HepG2 (cell line): ENCODE measurements around the gene RUSC1. TPM values are rescaled to one million over a fixed set of nuclear protein-coding genes. Genes with fewer than 3 reads are reported as not detected.

Experiments
- CEBPG ChIP-seq: IDR thresholded peaks from 2 replicates; pipeline ENCODE4 v1.6.1; 2016
- CHCHD3 ChIP-seq: sonication (generic); formaldehyde crosslinking; IDR thresholded peaks from 2 replicates; pipeline ENCODE4 v1.8.0; 2022; ENCODE audit warnings: mild to moderate bottlenecking, missing genetic modification reagents, moderate library complexity
- HDAC1 ChIP-seq: sonication (generic); formaldehyde crosslinking; IDR thresholded peaks from 2 replicates; pipeline ENCODE4 v1.5.1; 2020; ENCODE audit warnings: mild to moderate bottlenecking, missing genetic modification reagents
- PPARG ChIP-seq: conservative IDR thresholded peaks from 2 replicates; pipeline ENCODE4 v1.6.1; 2016; ENCODE audit warnings: missing biosample characterization, missing genetic modification reagents
- SMAD3 ChIP-seq: sonication (generic); formaldehyde crosslinking; IDR thresholded peaks from 2 replicates; pipeline ENCODE4 v1.4.0; 2020; ENCODE audit warnings: missing genetic modification reagents
- SP2 ChIP-seq: sonication (generic); formaldehyde crosslinking; IDR thresholded peaks from 2 replicates; pipeline ENCODE4 v1.5.1; 2020; ENCODE audit warnings: mild to moderate bottlenecking, missing genetic modification reagents
- SP5 ChIP-seq: IDR thresholded peaks from 2 replicates; pipeline ENCODE4 v1.6.1; 2016; ENCODE audit warnings: low read depth, borderline replicate concordance
- TARDBP ChIP-seq: sonication (generic); formaldehyde crosslinking; IDR thresholded peaks from 2 replicates; pipeline ENCODE4 v1.8.0; 2022; ENCODE audit warnings: mild to moderate bottlenecking, missing genetic modification reagents
- TCF12 ChIP-seq, 2 experiments: fragments of 450-650 bp in 1 of 2; sonication (generic) in 1 of 2; formaldehyde crosslinking in 1 of 2; IDR thresholded peaks; 2 replicates each; pipeline versions ENCODE4 v1.6.1 to v1.8.0; 2017 to 2022; ENCODE audit warnings: antibody characterized with exemption in 1 of 2, mild to moderate bottlenecking in 1 of 2, missing genetic modification reagents in 1 of 2, moderate library complexity in 1 of 2
- ZBTB7B ChIP-seq: sonication (generic); formaldehyde crosslinking; IDR thresholded peaks from 2 replicates; pipeline ENCODE4 v1.4.0; 2020; ENCODE audit warnings: missing genetic modification reagents
- ZKSCAN1 ChIP-seq: fragments of 150-350 bp; IDR thresholded peaks from 2 replicates; pipeline ENCODE4 v1.6.1; 2014; ENCODE audit warnings: low read length
- ZNF138 ChIP-seq: sonication (generic); formaldehyde crosslinking; IDR thresholded peaks from 2 replicates; pipeline ENCODE4 v1.5.0; 2020; ENCODE audit warnings: mild to moderate bottlenecking, low read depth, missing genetic modification reagents
- ZNF44 ChIP-seq: sonication (generic); formaldehyde crosslinking; IDR thresholded peaks from 2 replicates; pipeline ENCODE4 v1.5.1; 2020; ENCODE audit warnings: mild to moderate bottlenecking, missing genetic modification reagents
- ZNF629 ChIP-seq: sonication (generic); formaldehyde crosslinking; conservative IDR thresholded peaks from 2 replicates; pipeline ENCODE4 v1.5.0; 2020; ENCODE audit warnings: missing genetic modification reagents
- ZNF652 ChIP-seq: IDR thresholded peaks from 2 replicates; pipeline ENCODE4 v1.6.1; 2016; ENCODE audit warnings: low read depth, borderline replicate concordance
- ZNF841 ChIP-seq: sonication (generic); formaldehyde crosslinking; IDR thresholded peaks from 2 replicates; pipeline ENCODE4 v1.8.1; 2023; ENCODE audit warnings: missing genetic modification reagents, borderline replicate concordance
- polyA plus RNA-seq, 8 experiments: library from polyadenylated mRNA; depleted of rRNA in 3 of 8; stranded (reverse) in 7 of 8; unstranded in 1 of 8; fragments of >200 nt; fragmentation: Illumina TruSeq in 4 of 8; extraction: Trizol in 4 of 8; gene quantifications; 2 replicates each; pipeline versions ENCODE4 v1.2.1 to v1.2.3, GENCODE V29; 2011 to 2016; ENCODE audit warnings: low read depth in 4 of 8, missing spikeins in 1 of 8, mixed read lengths in 1 of 8; ENCODE audit not compliant: insufficient read depth in 1 of 8
- total RNA-seq, 5 experiments: library from RNA; depleted of rRNA; stranded (reverse); fragments of >200 nt; fragmentation: Illumina TruSeq; extraction: Trizol; gene quantifications; 2 replicates each; pipeline ENCODE4 v1.2.3, GENCODE V29; 2016; ENCODE audit warnings: low read depth in 1 of 5
- TF ChIP-seq, protein P1 (sequence below): sonication (generic); formaldehyde crosslinking; IDR thresholded peaks from 2 replicates; pipeline ENCODE4 v1.4.0; 2020; ENCODE audit warnings: missing genetic modification reagents
- TF ChIP-seq, protein P2 (sequence below): sonication (generic); formaldehyde crosslinking; IDR thresholded peaks from 2 replicates; pipeline ENCODE4 v1.4.0; 2020; ENCODE audit warnings: missing genetic modification reagents
- TF ChIP-seq, protein P3 (sequence below): sonication (generic); formaldehyde crosslinking; IDR thresholded peaks from 2 replicates; pipeline ENCODE4 v1.5.0; 2020; ENCODE audit warnings: missing genetic modification reagents
- TF ChIP-seq, protein P4 (sequence below): sonication (generic); formaldehyde crosslinking; IDR thresholded peaks from 2 replicates; pipeline ENCODE4 v1.9.0; 2021; ENCODE audit warnings: missing genetic modification reagents, borderline replicate concordance

Gene RUSC1
- total and polyA plus RNA-seq, 2 of the 13 experiments (the other 11 are each of a cell fraction or from before 2014, with no cell fraction given), result 18.7 to 20.4 TPM

DNA sequence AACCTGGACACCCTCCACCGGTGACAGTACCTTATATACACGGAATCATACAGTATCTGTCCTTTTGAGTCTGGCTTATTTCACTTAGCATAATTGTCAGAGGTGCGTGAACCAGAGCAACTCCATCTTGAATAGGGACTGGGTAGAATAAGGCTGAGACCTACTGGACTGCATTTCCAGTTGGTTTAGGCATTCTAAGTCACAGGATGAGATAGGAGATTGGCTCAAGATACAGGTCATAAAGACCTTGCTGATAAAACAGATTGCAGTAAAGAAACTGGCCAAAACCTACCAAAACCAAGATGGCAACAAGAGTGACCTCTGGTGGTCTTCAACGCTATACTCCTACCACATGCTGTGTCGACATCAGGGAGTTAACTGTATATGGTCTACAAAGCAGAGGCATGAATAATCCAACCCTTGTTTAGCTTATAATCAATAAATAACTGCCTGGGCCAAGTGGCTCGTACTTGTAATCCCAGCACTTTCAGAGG, 13.4 kb upstream of the RUSC1 start (continued):
- TF ChIP-seq, protein P1, sequence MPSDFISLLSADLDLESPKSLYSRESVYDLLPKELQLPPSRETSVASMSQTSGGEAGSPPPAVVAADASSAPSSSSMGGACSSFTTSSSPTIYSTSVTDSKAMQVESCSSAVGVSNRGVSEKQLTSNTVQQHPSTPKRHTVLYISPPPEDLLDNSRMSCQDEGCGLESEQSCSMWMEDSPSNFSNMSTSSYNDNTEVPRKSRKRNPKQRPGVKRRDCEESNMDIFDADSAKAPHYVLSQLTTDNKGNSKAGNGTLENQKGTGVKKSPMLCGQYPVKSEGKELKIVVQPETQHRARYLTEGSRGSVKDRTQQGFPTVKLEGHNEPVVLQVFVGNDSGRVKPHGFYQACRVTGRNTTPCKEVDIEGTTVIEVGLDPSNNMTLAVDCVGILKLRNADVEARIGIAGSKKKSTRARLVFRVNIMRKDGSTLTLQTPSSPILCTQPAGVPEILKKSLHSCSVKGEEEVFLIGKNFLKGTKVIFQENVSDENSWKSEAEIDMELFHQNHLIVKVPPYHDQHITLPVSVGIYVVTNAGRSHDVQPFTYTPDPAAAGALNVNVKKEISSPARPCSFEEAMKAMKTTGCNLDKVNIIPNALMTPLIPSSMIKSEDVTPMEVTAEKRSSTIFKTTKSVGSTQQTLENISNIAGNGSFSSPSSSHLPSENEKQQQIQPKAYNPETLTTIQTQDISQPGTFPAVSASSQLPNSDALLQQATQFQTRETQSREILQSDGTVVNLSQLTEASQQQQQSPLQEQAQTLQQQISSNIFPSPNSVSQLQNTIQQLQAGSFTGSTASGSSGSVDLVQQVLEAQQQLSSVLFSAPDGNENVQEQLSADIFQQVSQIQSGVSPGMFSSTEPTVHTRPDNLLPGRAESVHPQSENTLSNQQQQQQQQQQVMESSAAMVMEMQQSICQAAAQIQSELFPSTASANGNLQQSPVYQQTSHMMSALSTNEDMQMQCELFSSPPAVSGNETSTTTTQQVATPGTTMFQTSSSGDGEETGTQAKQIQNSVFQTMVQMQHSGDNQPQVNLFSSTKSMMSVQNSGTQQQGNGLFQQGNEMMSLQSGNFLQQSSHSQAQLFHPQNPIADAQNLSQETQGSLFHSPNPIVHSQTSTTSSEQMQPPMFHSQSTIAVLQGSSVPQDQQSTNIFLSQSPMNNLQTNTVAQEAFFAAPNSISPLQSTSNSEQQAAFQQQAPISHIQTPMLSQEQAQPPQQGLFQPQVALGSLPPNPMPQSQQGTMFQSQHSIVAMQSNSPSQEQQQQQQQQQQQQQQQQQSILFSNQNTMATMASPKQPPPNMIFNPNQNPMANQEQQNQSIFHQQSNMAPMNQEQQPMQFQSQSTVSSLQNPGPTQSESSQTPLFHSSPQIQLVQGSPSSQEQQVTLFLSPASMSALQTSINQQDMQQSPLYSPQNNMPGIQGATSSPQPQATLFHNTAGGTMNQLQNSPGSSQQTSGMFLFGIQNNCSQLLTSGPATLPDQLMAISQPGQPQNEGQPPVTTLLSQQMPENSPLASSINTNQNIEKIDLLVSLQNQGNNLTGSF (CRISPR knock-in tag), result no peak
- TF ChIP-seq SP2 (CRISPR knock-in tag) (no peak), ZKSCAN1 (0 out of 2 replicates have a peak, but pooled peaks have one; percentile 9), TARDBP (CRISPR knock-in tag) (peak; percentile 35; the same call in 1 of the 2 replicates), ZNF44 (no peak), ZNF652 (peak; percentile 93), ZBTB7B (CRISPR knock-in tag) (0 out of 2 replicates have a peak, but pooled peaks have one; percentile 30), PPARG (no peak), ZNF138 (CRISPR knock-in tag) (no peak), CEBPG (CRISPR knock-in tag) (peak; percentile 80), SMAD3 (CRISPR knock-in tag) (no peak; the same call in 1 of the 2 replicates), CHCHD3 (CRISPR knock-in tag) (no peak), ZNF629 (CRISPR knock-in tag) (no peak), HDAC1 (CRISPR knock-in tag) (no peak), TCF12 (IDR thresholded peaks at IDR 0.05) (no peak), TCF12 (CRISPR knock-in tag; IDR thresholded peaks at IDR 0.05) (no peak), ZNF841 (CRISPR knock-in tag) (no peak), SP5 (0 out of 2 replicates have a peak, but pooled peaks have one; percentile 9)
- TF ChIP-seq, protein P2, sequence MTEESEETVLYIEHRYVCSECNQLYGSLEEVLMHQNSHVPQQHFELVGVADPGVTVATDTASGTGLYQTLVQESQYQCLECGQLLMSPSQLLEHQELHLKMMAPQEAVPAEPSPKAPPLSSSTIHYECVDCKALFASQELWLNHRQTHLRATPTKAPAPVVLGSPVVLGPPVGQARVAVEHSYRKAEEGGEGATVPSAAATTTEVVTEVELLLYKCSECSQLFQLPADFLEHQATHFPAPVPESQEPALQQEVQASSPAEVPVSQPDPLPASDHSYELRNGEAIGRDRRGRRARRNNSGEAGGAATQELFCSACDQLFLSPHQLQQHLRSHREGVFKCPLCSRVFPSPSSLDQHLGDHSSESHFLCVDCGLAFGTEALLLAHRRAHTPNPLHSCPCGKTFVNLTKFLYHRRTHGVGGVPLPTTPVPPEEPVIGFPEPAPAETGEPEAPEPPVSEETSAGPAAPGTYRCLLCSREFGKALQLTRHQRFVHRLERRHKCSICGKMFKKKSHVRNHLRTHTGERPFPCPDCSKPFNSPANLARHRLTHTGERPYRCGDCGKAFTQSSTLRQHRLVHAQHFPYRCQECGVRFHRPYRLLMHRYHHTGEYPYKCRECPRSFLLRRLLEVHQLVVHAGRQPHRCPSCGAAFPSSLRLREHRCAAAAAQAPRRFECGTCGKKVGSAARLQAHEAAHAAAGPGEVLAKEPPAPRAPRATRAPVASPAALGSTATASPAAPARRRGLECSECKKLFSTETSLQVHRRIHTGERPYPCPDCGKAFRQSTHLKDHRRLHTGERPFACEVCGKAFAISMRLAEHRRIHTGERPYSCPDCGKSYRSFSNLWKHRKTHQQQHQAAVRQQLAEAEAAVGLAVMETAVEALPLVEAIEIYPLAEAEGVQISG (CRISPR knock-in tag), result no peak
- TF ChIP-seq, protein P3, sequence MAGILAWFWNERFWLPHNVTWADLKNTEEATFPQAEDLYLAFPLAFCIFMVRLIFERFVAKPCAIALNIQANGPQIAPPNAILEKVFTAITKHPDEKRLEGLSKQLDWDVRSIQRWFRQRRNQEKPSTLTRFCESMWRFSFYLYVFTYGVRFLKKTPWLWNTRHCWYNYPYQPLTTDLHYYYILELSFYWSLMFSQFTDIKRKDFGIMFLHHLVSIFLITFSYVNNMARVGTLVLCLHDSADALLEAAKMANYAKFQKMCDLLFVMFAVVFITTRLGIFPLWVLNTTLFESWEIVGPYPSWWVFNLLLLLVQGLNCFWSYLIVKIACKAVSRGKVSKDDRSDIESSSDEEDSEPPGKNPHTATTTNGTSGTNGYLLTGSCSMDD (CRISPR knock-in tag), result no peak
- TF ChIP-seq, protein P4, sequence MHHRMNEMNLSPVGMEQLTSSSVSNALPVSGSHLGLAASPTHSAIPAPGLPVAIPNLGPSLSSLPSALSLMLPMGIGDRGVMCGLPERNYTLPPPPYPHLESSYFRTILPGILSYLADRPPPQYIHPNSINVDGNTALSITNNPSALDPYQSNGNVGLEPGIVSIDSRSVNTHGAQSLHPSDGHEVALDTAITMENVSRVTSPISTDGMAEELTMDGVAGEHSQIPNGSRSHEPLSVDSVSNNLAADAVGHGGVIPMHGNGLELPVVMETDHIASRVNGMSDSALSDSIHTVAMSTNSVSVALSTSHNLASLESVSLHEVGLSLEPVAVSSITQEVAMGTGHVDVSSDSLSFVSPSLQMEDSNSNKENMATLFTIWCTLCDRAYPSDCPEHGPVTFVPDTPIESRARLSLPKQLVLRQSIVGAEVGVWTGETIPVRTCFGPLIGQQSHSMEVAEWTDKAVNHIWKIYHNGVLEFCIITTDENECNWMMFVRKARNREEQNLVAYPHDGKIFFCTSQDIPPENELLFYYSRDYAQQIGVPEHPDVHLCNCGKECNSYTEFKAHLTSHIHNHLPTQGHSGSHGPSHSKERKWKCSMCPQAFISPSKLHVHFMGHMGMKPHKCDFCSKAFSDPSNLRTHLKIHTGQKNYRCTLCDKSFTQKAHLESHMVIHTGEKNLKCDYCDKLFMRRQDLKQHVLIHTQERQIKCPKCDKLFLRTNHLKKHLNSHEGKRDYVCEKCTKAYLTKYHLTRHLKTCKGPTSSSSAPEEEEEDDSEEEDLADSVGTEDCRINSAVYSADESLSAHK (CRISPR knock-in tag), result no peak
